Prostate gland (tissue), 2 donors: ENCODE measurements around the gene ANKRD16.
"Not testable (repeated sequence)": the region's sequence is repeated elsewhere in the genome, so short reads cannot be mapped to it uniquely, and the experiment has no call there.

Experiments
- CTCF ChIP-seq, 4 experiments: fragments of 200-600 bp in 2 of 4; fragments of 450-650 bp in 2 of 4; sonication (generic) in 2 of 4; IDR thresholded peaks; 1 replicate in 3 of 4; 2 replicates in 1 of 4; pipeline ENCODE4 v1.5.1; 2016 to 2019; ENCODE audit warnings: antibody characterized with exemption in 4 of 4, mild to moderate bottlenecking in 2 of 4, moderate library complexity in 2 of 4
- POLR2AphosphoS5 ChIP-seq: sonication (generic); formaldehyde crosslinking; IDR thresholded peaks from one replicate; pipeline ENCODE4 v1.6.1; 2017; ENCODE audit warnings: antibody characterized with exemption

- not testable (repeated sequence) for TF ChIP-seq CTCF (IDR thresholded peaks at IDR 0.05); POLR2AphosphoS5
Observed at GRCh38 chr10:5826511-5826910, 63.2 kb downstream of the ANKRD16 start.
